OCI-LY1 (cell line): ENCODE measurements around the gene RASSF8.

Experiments
- CTCF ChIP-seq: fragments of 200-600 bp; sonication (generic), shearing (Covaris generic); IDR thresholded peaks from 2 replicates; pipeline ENCODE4 v1.5.1; 2017; ENCODE audit warnings: mild to moderate bottlenecking, antibody characterized with exemption, low read length, moderate library complexity, mixed read lengths
- EZH2 ChIP-seq: fragments of 200-600 bp; sonication (generic), shearing (Covaris generic); IDR thresholded peaks from 2 replicates; pipeline ENCODE4 v1.8.0; 2017; ENCODE audit warnings: borderline replicate concordance, mixed run types, mild to moderate bottlenecking, antibody characterized with exemption, low read length, moderate library complexity, mixed read lengths

- TF ChIP-seq CTCF (no peak), EZH2 (no peak)
Observed at GRCh38 chr12:25983625-25984024, 25.1 kb downstream of the RASSF8 start.
